ENCODE results near the gene REST. TPM values are rescaled to one million over a fixed set of nuclear protein-coding genes. Genes with fewer than 3 reads are reported as not detected.

REST gene
- total RNA-seq, 2 donors from 2014 or later, result 88.2 to 92.2 TPM

DNA sequence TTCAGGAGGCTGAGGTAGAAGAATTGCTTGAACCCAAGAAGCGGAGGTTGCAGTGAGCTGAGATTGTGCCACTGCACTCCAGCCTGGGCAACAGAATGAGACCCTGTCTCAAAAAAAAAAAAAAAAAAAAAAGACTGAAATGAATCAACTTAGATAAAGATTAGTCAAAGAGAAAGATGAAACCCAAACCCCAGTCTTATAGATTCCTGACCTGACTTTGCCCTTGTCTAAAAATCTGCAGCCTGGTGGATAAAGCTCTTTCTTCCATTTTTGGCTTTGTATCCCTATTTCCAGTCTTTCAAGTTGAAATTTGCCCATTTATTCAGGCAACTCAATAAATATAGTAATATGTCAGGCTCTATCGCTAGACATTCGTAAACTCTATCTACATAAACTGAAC is 46.9 kb upstream of the REST start:
- no peak overlapping the region for H3K4me3 Mint-ChIP-seq
- H3K36me3 Mint-ChIP-seq (ENCODE audit: low read depth), result no peaks in the 10 kb centered on the region
- H3K9me3 Mint-ChIP-seq, result no peaks in the 10 kb centered on the region
- H3K36me3 ChIP-seq (ENCODE audit: control insufficient read depth, insufficient read depth, low read length), result no peaks in the 10 kb centered on the region
- H3K9ac ChIP-seq (ENCODE audit: extremely low read depth, low read length, poor library complexity, severe bottlenecking), result no peak overlapping the region
- no peaks in the 10 kb centered on the region for H3K27me3 ChIP-seq (ENCODE audit: control insufficient read depth, insufficient read depth, low read length, poor library complexity, severe bottlenecking)
- H3K4me3 ChIP-seq (ENCODE audit: low read length), result no peak overlapping the region
- TF ChIP-seq CTCF (conservative IDR thresholded peaks at IDR 0.05), result no peak
- DNase-seq, result no peak
- H3K4me1 Mint-ChIP-seq, result no peaks in the 10 kb centered on the region
- no peaks in the 10 kb centered on the region for H3K4me1 ChIP-seq (ENCODE audit: control insufficient read depth, insufficient read depth, low read length)
- 90 to 100% methylated on average over 3 of the region's 3 CpGs for WGBS, 2 experiments (ENCODE audit: insufficient coverage in 1 of 2, insufficient read length in 1 of 2)
- no peak overlapping the region for H3K27ac ChIP-seq (ENCODE audit: low read depth, low read length)
- H3K9me3 ChIP-seq (ENCODE audit: control insufficient read depth, low read length), result no peaks in the 10 kb centered on the region
- no peak overlapping the region for H3K27ac Mint-ChIP-seq
- peaks cover 7% of the 10 kb centered on the region for H3K27me3 Mint-ChIP-seq (ENCODE audit: insufficient read depth)

DNA sequence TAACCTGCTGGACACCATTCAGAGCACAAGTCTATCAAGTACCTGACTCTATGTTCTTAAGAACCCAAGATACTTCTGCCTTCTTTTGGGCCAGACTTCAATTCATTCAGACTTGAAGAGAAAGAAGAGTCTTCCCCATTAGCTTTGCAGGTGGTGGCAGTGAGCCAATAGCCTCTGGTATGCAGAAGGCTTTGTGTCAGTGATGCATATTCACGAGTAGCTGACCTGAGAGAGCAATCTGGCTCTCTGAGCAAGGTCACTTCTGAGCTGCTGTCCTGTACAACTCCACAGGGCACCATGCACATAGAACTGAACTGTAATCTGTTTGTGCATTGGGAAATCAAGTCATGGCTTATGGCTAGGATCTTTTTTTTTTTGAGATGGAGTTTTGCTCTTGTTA is 46.3 kb upstream of the REST start:
- Histone ChIP-seq H3K36me3 (ENCODE audit: control insufficient read depth, insufficient read depth, low read length) (no peaks in the 10 kb centered on the region), H3K4me3 (ENCODE audit: low read length) (no peak overlapping the region), H3K4me1 (ENCODE audit: control insufficient read depth, insufficient read depth, low read length) (no peaks in the 10 kb centered on the region), H3K27ac (ENCODE audit: low read depth, low read length) (no peak overlapping the region), H3K9ac (ENCODE audit: extremely low read depth, low read length, poor library complexity, severe bottlenecking) (no peak overlapping the region), H3K27me3 (ENCODE audit: control insufficient read depth, insufficient read depth, low read length, poor library complexity, severe bottlenecking) (no peaks in the 10 kb centered on the region), H3K9me3 (ENCODE audit: control insufficient read depth, low read length) (no peaks in the 10 kb centered on the region)
- peak; percentile 56 for DNase-seq
- peaks cover 8% of the 10 kb centered on the region for H3K27me3 Mint-ChIP-seq (ENCODE audit: insufficient read depth)
- no peaks in the 10 kb centered on the region for H3K36me3 Mint-ChIP-seq (ENCODE audit: low read depth)
- no peak overlapping the region for H3K4me3 Mint-ChIP-seq
- H3K4me1 Mint-ChIP-seq, result no peaks in the 10 kb centered on the region
- WGBS, 2 experiments (ENCODE audit: insufficient coverage in 1 of 2, insufficient read length in 1 of 2), result 20 to 45% methylated on average over 1 of the region's 1 CpG
- no peaks in the 10 kb centered on the region for H3K9me3 Mint-ChIP-seq
- no peak for TF ChIP-seq CTCF (conservative IDR thresholded peaks at IDR 0.05)
- peak overlapping the region; percentile 55 for H3K27ac Mint-ChIP-seq

DNA sequence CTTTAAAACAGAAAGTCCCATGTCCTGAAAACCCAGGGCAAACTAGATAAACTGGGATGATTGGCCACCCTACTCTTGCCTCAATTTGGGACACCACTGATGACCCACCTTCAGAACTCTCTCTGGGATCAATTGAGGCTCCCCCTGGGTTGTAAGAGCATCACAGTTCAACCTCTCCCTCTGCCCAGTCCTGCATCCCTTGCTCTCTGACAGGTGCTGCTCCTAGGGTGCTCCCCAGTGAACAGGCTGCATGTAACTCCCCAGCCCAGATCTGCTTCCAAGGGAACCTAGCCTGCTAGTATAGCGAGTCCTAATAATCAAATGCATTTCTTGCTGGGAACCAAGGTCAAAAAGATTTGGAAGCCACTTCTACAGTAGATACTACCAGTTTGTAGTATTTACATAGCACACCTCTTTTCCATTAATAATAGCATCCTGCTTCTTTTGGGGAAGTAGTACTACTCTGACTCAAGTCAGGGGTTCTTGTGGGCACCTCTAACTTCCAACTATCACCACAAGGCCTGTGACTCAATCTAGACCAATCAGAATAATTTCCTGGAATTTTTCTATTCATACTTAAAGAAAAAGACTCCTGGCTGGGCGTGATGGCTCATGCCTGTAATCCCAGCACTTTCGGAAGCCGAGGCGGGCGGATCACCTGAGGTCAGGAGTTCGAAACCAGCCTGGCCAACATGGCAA is 44.1 kb upstream of the REST start:
- Mint-ChIP-seq H3K9me3 (no peaks in the 10 kb centered on the region), H3K27ac (no peak overlapping the region), H3K4me1 (no peaks in the 10 kb centered on the region), H3K4me3 (no peak overlapping the region), H3K36me3 (ENCODE audit: low read depth) (no peaks in the 10 kb centered on the region), H3K27me3 (ENCODE audit: insufficient read depth) (peaks cover 5% of the 10 kb centered on the region)
- DNase-seq, result no peak
- Histone ChIP-seq H3K27me3 (ENCODE audit: control insufficient read depth, insufficient read depth, low read length, poor library complexity, severe bottlenecking) (no peaks in the 10 kb centered on the region), H3K4me3 (ENCODE audit: low read length) (no peak overlapping the region), H3K27ac (ENCODE audit: low read depth, low read length) (no peak overlapping the region), H3K9me3 (ENCODE audit: control insufficient read depth, low read length) (no peaks in the 10 kb centered on the region), H3K9ac (ENCODE audit: extremely low read depth, low read length, poor library complexity, severe bottlenecking) (no peak overlapping the region), H3K4me1 (ENCODE audit: control insufficient read depth, insufficient read depth, low read length) (no peaks in the 10 kb centered on the region), H3K36me3 (ENCODE audit: control insufficient read depth, insufficient read depth, low read length) (no peaks in the 10 kb centered on the region)
- TF ChIP-seq CTCF (conservative IDR thresholded peaks at IDR 0.05), result no peak
- WGBS, 2 experiments (ENCODE audit: insufficient coverage in 1 of 2, insufficient read length in 1 of 2), result 92 to 96% methylated on average over 4 to 7 of the region's 7 CpGs

Data from endodermal cell (in vitro differentiated cells).